Dendritic cell treated with granulocyte-macrophage colony-stimulating factor and Interleukin-4, amounts not matched to agents 40 ng/mL and 50 ng/mL, for 4 days (primary cell): ENCODE measurements around the gene PAPLN.

ENCODE experiments used
- H3K27ac Mint-ChIP-seq: one replicate; pipeline ENCODE4 v1.8.0; 2022; ENCODE audit warnings: mild to moderate bottlenecking, mixed read lengths
- H3K27me3 Mint-ChIP-seq: one replicate; pipeline ENCODE4 v1.8.0; 2022; ENCODE audit warnings: mild to moderate bottlenecking, mixed read lengths
- H3K36me3 Mint-ChIP-seq: one replicate; pipeline ENCODE4 v1.8.0; 2022; ENCODE audit warnings: low read depth, mixed read lengths
- H3K4me1 Mint-ChIP-seq: one replicate; pipeline ENCODE4 v1.8.0; 2022; ENCODE audit warnings: low read depth, mixed read lengths
- H3K4me3 Mint-ChIP-seq: one replicate; pipeline ENCODE4 v1.8.0; 2022; ENCODE audit warnings: mild to moderate bottlenecking, moderate library complexity, mixed read lengths
- H3K9me3 Mint-ChIP-seq: one replicate; pipeline ENCODE4 v1.8.0; 2022; ENCODE audit warnings: mixed read lengths
- intact Hi-C: fragments of 100-400 bp; cut with micrococcal nuclease; formaldehyde crosslinking; loops from one replicate; pipeline ENCODE4 v1.15.0; 2022

Gene PAPLN

GRCh38 chr14:73245480-73246325, 8.4 kb downstream of the PAPLN start:
- Mint-ChIP-seq H3K4me1 (peaks cover 73% of the 10 kb centered on the region), H3K4me3 (peak overlapping the region; percentile 80), H3K9me3 (no peaks in the 10 kb centered on the region), H3K27ac (peak overlapping the region; percentile 58), H3K36me3 (no peaks in the 10 kb centered on the region), H3K27me3 (peaks cover 25% of the 10 kb centered on the region)
- intact Hi-C loops: no loop called here

GRCh38 chr14:73246387-73247150, 9.3 kb downstream of the PAPLN start:
- Mint-ChIP-seq H3K27me3 (peaks cover 24% of the 10 kb centered on the region), H3K4me3 (peak overlapping the region; percentile 80), H3K9me3 (no peaks in the 10 kb centered on the region), H3K36me3 (no peaks in the 10 kb centered on the region), H3K4me1 (peaks cover 65% of the 10 kb centered on the region), H3K27ac (peak overlapping the region; percentile 58)
- intact Hi-C loops: no loop called here

DNA sequence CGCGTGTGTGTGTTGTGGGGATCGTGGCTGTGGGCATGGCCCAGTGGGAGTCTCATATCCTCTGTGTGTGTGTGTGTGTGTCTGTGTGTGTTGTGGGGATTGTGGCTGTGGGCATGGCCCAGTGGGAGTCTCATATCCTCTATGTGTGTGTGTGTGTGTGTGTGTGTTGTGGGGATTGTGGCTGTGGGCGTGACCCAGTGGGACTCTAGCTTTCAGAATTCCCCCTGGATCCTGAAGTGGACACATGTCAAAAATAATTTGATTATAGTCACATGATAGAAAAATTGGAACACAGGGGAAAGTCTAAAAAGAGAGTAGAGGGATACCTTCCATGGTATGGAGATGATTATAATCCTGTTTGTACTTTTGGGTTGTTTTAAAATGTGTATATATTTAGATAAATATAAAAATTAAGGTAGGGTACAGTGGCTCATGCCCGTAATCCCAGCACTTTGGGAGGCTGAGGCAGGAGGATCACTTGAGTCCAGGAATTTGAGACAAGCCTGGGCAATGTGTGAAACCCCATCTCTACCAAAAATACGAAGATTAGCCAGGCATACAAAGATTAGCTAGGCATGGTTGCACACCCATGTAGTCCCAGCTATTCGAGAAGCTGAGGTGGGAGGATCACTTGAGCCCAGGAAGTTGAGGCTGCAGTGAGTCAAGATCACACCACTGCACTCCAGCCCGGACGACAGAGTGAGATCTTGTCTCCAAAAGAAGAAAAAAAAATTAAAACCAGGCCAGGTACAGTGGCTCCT, 11.0 kb downstream of the PAPLN start:
- no peaks in the 10 kb centered on the region for H3K9me3 Mint-ChIP-seq
- H3K27ac Mint-ChIP-seq: peak overlapping the region; percentile 58
- no peak overlapping the region for H3K4me3 Mint-ChIP-seq
- peaks cover 47% of the 10 kb centered on the region for H3K4me1 Mint-ChIP-seq
- peaks cover 19% of the 10 kb centered on the region for H3K27me3 Mint-ChIP-seq
- intact Hi-C loops: no loop called here
- H3K36me3 Mint-ChIP-seq: no peaks in the 10 kb centered on the region

- H3K4me3 Mint-ChIP-seq: no peak overlapping the region
- intact Hi-C loops: no loop called here
- H3K4me1 Mint-ChIP-seq: peaks cover 39% of the 10 kb centered on the region
- peaks cover 13% of the 10 kb centered on the region for H3K27me3 Mint-ChIP-seq
- no peaks in the 10 kb centered on the region for H3K9me3 Mint-ChIP-seq
- no peak overlapping the region for H3K27ac Mint-ChIP-seq
- no peaks in the 10 kb centered on the region for H3K36me3 Mint-ChIP-seq
These were observed 11.8 kb downstream of the PAPLN start for GRCh38 chr14:73249108-73249507.

DNA sequence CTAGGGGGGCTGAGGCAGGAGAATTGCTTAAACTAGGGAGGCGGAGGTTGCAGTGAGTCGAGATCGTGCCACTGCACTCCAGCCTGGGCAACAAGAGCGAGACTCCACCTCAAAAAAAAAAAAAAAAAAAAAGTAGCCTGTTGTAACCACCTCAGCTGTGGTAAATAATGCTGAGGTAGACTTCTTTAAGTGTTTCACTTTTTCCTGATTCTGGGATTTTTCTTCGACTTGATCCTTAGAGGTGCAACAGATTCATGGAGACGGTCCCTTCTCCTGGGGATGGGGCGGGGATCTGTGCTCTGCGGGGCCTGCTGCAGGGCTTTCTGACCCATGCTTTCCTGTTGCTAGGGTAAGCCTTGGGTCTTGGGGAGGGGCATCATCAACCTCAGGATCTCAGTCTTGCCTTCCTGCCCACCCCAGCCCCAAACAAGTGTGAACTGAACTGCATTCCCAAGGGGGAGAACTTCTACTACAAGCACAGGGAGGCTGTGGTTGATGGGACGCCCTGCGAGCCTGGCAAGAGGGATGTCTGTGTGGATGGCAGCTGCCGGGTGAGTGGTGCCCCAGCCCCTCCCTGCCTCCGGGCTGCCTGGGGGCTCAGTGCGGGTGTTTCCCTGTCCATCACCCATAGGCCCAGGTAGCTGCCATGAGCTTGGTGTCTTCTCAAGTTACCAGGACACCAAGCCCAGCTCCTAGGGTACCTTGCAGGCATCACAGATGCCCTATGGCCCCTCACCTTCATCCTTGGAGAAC, 12.4 kb downstream of the PAPLN start:
- Mint-ChIP-seq H3K27ac (no peak overlapping the region), H3K9me3 (no peaks in the 10 kb centered on the region), H3K4me3 (no peak overlapping the region), H3K27me3 (peaks cover 8% of the 10 kb centered on the region), H3K4me1 (peaks cover 33% of the 10 kb centered on the region), H3K36me3 (peaks cover 3% of the 10 kb centered on the region)
- intact Hi-C loops: no loop called here

GRCh38 chr14:73250317-73250713, 13.0 kb downstream of the PAPLN start:
- intact Hi-C loops: no loop called here
- Mint-ChIP-seq H3K4me3 (no peak overlapping the region), H3K27me3 (peaks cover 3% of the 10 kb centered on the region), H3K9me3 (no peaks in the 10 kb centered on the region), H3K27ac (no peak overlapping the region), H3K36me3 (peaks cover 9% of the 10 kb centered on the region), H3K4me1 (peaks cover 31% of the 10 kb centered on the region)

DNA sequence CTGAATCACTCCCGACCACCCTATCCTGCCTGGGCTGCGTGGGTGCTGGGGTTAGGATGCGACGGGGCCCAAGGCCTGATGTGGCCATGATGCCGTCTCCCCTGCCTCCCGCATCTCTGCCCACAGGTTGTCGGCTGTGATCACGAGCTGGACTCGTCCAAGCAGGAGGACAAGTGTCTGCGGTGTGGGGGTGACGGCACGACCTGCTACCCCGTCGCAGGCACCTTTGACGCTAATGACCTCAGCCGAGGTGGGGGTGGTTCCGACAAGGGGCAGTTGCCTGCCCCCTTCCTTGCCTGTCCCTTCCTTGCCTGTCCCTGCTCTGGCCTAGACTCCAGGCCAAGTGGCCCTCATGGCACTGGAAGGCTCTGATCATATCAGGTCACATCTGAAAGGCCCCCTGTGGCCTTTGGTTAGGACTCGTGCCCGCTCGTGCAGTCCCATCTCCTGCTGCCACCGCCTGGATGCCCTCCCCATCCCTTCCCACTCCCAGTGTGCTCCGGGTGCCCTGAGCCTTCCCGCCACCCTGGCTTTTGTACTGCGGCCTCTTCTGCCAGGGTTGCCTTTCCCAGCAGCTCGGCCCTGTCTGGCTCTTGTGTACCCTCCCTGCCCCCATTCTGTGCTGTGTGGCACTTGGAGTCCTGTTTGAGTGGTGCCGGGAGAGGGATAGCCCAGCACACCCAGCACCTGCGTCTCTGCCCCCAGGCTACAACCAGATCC, 13.6 kb downstream of the PAPLN start:
- no peaks in the 10 kb centered on the region for H3K9me3 Mint-ChIP-seq
- peaks cover 2% of the 10 kb centered on the region for H3K27me3 Mint-ChIP-seq
- intact Hi-C loops: no loop called here
- H3K36me3 Mint-ChIP-seq: peaks cover 9% of the 10 kb centered on the region
- H3K27ac Mint-ChIP-seq: no peak overlapping the region
- H3K4me3 Mint-ChIP-seq: no peak overlapping the region
- peaks cover 32% of the 10 kb centered on the region for H3K4me1 Mint-ChIP-seq

DNA sequence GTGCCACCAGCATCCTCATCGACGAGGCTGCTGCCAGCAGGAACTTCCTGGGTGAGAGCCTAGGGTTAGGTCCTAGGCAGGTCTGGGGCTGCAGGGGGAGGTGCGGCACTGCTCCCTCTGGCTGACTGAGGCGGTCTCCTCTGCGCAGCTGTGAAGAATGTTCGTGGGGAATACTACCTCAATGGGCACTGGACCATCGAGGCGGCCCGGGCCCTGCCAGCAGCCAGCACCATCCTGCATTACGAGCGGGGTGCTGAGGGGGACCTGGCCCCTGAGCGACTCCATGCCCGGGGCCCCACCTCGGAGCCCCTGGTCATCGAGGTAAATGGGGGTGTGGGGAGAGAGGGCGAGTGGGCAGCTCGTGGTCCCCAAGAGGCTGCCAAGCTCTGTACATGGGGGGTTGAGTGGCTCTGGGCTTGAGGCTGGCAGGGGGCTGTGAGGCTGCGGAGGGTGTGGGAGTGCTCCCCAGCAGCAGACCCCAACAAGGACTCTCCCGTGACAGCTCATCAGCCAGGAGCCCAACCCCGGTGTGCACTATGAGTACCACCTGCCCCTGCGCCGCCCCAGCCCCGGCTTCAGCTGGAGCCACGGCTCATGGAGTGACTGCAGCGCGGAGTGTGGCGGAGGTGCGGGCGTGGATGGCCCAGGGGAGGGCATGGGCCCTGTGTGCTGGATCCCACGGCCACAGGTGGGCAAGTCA, 14.4 kb downstream of the PAPLN start:
- H3K4me1 Mint-ChIP-seq: peaks cover 28% of the 10 kb centered on the region
- no peak overlapping the region for H3K27ac Mint-ChIP-seq
- H3K9me3 Mint-ChIP-seq: no peaks in the 10 kb centered on the region
- no peaks in the 10 kb centered on the region for H3K27me3 Mint-ChIP-seq
- no peak overlapping the region for H3K4me3 Mint-ChIP-seq
- H3K36me3 Mint-ChIP-seq: peaks cover 9% of the 10 kb centered on the region
- intact Hi-C loops: no loop called here

- intact Hi-C loops: no loop called here
- Mint-ChIP-seq H3K36me3 (peaks cover 9% of the 10 kb centered on the region), H3K27ac (no peak overlapping the region), H3K4me1 (peaks cover 17% of the 10 kb centered on the region), H3K27me3 (no peaks in the 10 kb centered on the region), H3K9me3 (no peaks in the 10 kb centered on the region), H3K4me3 (no peak overlapping the region)
These were observed 15.4 kb downstream of the PAPLN start for GRCh38 chr14:73252491-73253322.

DNA sequence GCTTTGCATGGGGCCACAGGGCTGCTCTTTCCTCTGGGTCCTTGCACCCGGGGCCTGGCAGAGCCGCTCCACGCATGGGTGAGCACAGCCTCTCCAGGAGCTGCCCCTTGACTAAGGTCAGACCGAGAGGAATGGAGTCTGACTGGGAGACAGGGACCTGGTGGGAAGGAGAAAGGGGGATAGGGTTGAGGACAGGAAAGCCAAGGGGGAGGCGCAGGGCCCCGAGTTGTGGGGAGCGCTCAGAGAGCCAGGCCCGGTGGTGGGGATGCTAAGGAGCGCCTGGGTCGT, 16.0 kb downstream of the PAPLN start:
- Mint-ChIP-seq H3K9me3 (no peaks in the 10 kb centered on the region), H3K36me3 (peaks cover 9% of the 10 kb centered on the region)

GRCh38 chr14:73253721-73254120, 16.4 kb downstream of the PAPLN start:
- Mint-ChIP-seq H3K4me1 (peaks cover 7% of the 10 kb centered on the region), H3K27ac (no peak overlapping the region), H3K27me3 (no peaks in the 10 kb centered on the region), H3K4me3 (no peak overlapping the region), H3K36me3 (peaks cover 10% of the 10 kb centered on the region), H3K9me3 (no peaks in the 10 kb centered on the region)
- intact Hi-C loops: no loop called here

More for the DNA sequence above, 16.0 kb downstream of the PAPLN start:
- no peaks in the 10 kb centered on the region for H3K27me3 Mint-ChIP-seq
- no peak overlapping the region for H3K4me3 Mint-ChIP-seq
- intact Hi-C loops: no loop called here
- H3K27ac Mint-ChIP-seq: no peak overlapping the region
- peaks cover 12% of the 10 kb centered on the region for H3K4me1 Mint-ChIP-seq
